ENCODE data around the gene FNDC3B. TPM values are rescaled to one million over a fixed set of nuclear protein-coding genes. Genes with fewer than 3 reads are reported as not detected.

The FNDC3B gene
- total RNA-seq, 1 donor from 2014 or later = 153 TPM

GRCh38 chr3:172070802-172071201 is 31.4 kb downstream of the FNDC3B start:
- ATAC-seq (no peak), DNase-seq (no peak)
- Histone ChIP-seq H3K9me3 (no peaks in the 10 kb centered on the region), H3K27me3 (ENCODE audit: low read depth) (no peaks in the 10 kb centered on the region), H3K4me3 (no peak overlapping the region), H3K36me3 (no peaks in the 10 kb centered on the region), H3K27ac (no peak overlapping the region), H3K4me1 (peaks cover 77% of the 10 kb centered on the region)
- TF ChIP-seq, protein P1, sequence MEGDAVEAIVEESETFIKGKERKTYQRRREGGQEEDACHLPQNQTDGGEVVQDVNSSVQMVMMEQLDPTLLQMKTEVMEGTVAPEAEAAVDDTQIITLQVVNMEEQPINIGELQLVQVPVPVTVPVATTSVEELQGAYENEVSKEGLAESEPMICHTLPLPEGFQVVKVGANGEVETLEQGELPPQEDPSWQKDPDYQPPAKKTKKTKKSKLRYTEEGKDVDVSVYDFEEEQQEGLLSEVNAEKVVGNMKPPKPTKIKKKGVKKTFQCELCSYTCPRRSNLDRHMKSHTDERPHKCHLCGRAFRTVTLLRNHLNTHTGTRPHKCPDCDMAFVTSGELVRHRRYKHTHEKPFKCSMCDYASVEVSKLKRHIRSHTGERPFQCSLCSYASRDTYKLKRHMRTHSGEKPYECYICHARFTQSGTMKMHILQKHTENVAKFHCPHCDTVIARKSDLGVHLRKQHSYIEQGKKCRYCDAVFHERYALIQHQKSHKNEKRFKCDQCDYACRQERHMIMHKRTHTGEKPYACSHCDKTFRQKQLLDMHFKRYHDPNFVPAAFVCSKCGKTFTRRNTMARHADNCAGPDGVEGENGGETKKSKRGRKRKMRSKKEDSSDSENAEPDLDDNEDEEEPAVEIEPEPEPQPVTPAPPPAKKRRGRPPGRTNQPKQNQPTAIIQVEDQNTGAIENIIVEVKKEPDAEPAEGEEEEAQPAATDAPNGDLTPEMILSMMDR (IDR thresholded peaks at IDR 0.05) = no peak
- intact Hi-C loops (cut with DNase I) = no loop called here

GRCh38 chr3:172071780-172072330 is 32.5 kb downstream of the FNDC3B start:
- H3K36me3 ChIP-seq = no peaks in the 10 kb centered on the region
- peaks cover 67% of the 10 kb centered on the region for H3K4me1 ChIP-seq
- ATAC-seq (no peak), DNase-seq (no peak)
- H3K27ac ChIP-seq = no peak overlapping the region
- no peak overlapping the region for H3K4me3 ChIP-seq
- TF ChIP-seq, protein P1 (IDR thresholded peaks at IDR 0.05) = no peak
- no peaks in the 10 kb centered on the region for H3K27me3 ChIP-seq (ENCODE audit: low read depth)
- no peaks in the 10 kb centered on the region for H3K9me3 ChIP-seq
- intact Hi-C loops (cut with DNase I) = no loop called here

- DNase-seq = no peak
- ATAC-seq = no peak
- intact Hi-C loops (cut with DNase I) = no loop called here
- H3K36me3 ChIP-seq = no peaks in the 10 kb centered on the region
- H3K27ac ChIP-seq = no peak overlapping the region
- H3K27me3 ChIP-seq (ENCODE audit: low read depth) = no peaks in the 10 kb centered on the region
- no peak overlapping the region for H3K4me3 ChIP-seq
- peaks cover 60% of the 10 kb centered on the region for H3K4me1 ChIP-seq
- H3K9me3 ChIP-seq = no peaks in the 10 kb centered on the region
- TF ChIP-seq, protein P1 (IDR thresholded peaks at IDR 0.05) = no peak
Measured at GRCh38 chr3:172072543-172072942, 33.2 kb downstream of the FNDC3B start.

GRCh38 chr3:172073262-172073915 is 34.0 kb downstream of the FNDC3B start:
- TF ChIP-seq, protein P1 (IDR thresholded peaks at IDR 0.05) = no peak
- intact Hi-C loops (cut with DNase I) = no loop called here
- no peak for DNase-seq
- no peaks in the 10 kb centered on the region for H3K36me3 ChIP-seq
- H3K4me1 ChIP-seq = peaks cover 53% of the 10 kb centered on the region
- H3K27ac ChIP-seq = no peak overlapping the region
- no peaks in the 10 kb centered on the region for H3K9me3 ChIP-seq
- no peaks in the 10 kb centered on the region for H3K27me3 ChIP-seq (ENCODE audit: low read depth)
- no peak for ATAC-seq
- H3K4me3 ChIP-seq = no peak overlapping the region

GRCh38 chr3:172074032-172074431 is 34.7 kb downstream of the FNDC3B start:
- Histone ChIP-seq H3K9me3 (no peaks in the 10 kb centered on the region), H3K4me3 (no peak overlapping the region), H3K27ac (no peak overlapping the region), H3K36me3 (no peaks in the 10 kb centered on the region), H3K27me3 (ENCODE audit: low read depth) (no peaks in the 10 kb centered on the region), H3K4me1 (peaks cover 46% of the 10 kb centered on the region)
- DNase-seq (no peak), ATAC-seq (no peak)
- TF ChIP-seq, protein P1 (IDR thresholded peaks at IDR 0.05) = no peak
- intact Hi-C loops (cut with DNase I) = no loop called here
